ENCODE measurements around the gene DPP9. TPM values are rescaled to one million over a fixed set of nuclear protein-coding genes. Genes with fewer than 3 reads are reported as not detected.

DPP9 gene
- polyA plus RNA-seq, 1 donor, result 25.9 TPM

GRCh38 chr19:4657835-4658234, 65.8 kb downstream of the DPP9 start:
- DNase-seq, result no peak

GRCh38 chr19:4657262-4657661, 66.4 kb downstream of the DPP9 start:
- no peak for DNase-seq

GRCh38 chr19:4656102-4656501, 67.5 kb downstream of the DPP9 start:
- no peak for DNase-seq

GRCh38 chr19:4654437-4655361, 68.9 kb downstream of the DPP9 start:
- DNase-seq, result no peak

- no peak for DNase-seq
Measured at GRCh38 chr19:4653793-4654436, 69.7 kb downstream of the DPP9 start.

- no peak for DNase-seq
Measured at GRCh38 chr19:4652075-4652474, 71.6 kb downstream of the DPP9 start.

- DNase-seq, result no peak
Measured at GRCh38 chr19:4650159-4650558, 73.5 kb downstream of the DPP9 start.

GRCh38 chr19:4649392-4650047, 74.1 kb downstream of the DPP9 start:
- DNase-seq, result no peak

GRCh38 chr19:4647676-4648644, 75.7 kb downstream of the DPP9 start:
- DNase-seq, result no peak

GRCh38 chr19:4645718-4646117, 77.9 kb downstream of the DPP9 start:
- DNase-seq, result no peak

- no peak for DNase-seq
Measured at GRCh38 chr19:4642625-4643024, 81.0 kb downstream of the DPP9 start.

GRCh38 chr19:4641132-4641531, 82.5 kb downstream of the DPP9 start:
- no peak for DNase-seq

GRCh38 chr19:4640247-4641000, 83.2 kb downstream of the DPP9 start:
- no peak for DNase-seq

GRCh38 chr19:4639531-4640246, 84.0 kb downstream of the DPP9 start:
- DNase-seq, result no peak

- peak; percentile 96 for DNase-seq
Measured at GRCh38 chr19:4638828-4639530, 84.7 kb downstream of the DPP9 start, which contains the start of gene TNFAIP8L1. TSS of gene TNFAIP8L1 (plus strand) at chr19:4639516. CDS start at chr19:4651870, 12,354 bp downstream.

- DNase-seq, result no peak
Measured at GRCh38 chr19:4638317-4638716, 85.3 kb downstream of the DPP9 start.

- DNase-seq, result no peak
Measured at GRCh38 chr19:4636761-4637160, 86.9 kb downstream of the DPP9 start.

- peak; percentile 59 for DNase-seq
Measured at GRCh38 chr19:4636151-4636717, 87.4 kb downstream of the DPP9 start.

GRCh38 chr19:4635754-4636116, 87.9 kb downstream of the DPP9 start:
- DNase-seq, result no peak
